HepG2 (cell line): Measurements from ENCODE around the gene ORMDL3. TPM values are rescaled to one million over a fixed set of nuclear protein-coding genes. Genes with fewer than 3 reads are reported as not detected.

Experiments used
- ATAC-seq: fragments of 200-7000 bp; cut with Tn5 transposase; 3 replicates; pipeline ENCODE4 v1.9.1; 2020; ENCODE audit warnings: mild to moderate bottlenecking, moderate library complexity
- BruUV-seq: library from RNA; stranded (reverse); fragments of 400-500 nt; replicated peaks from 2 replicates; lab custom pipeline; 2021; lab: Mats Ljungman, UMichigan
- CTCF ChIA-PET: fragments of 300-600 bp; formaldehyde crosslinking; extraction: SDS; loops from one replicate; lab custom pipeline; 2021; ENCODE audit warnings: low total read pairs, inconsistent platforms, low intra/inter-chr PET ratio; lab: Yijun Ruan, JAX
- POLR2A ChIA-PET: fragments of 350-600 bp; sonication (Branson Sonifier 250); formaldehyde crosslinking; loops from one replicate; lab custom pipeline; 2020; ENCODE audit warnings: antibody characterized with exemption, inconsistent platforms; lab: Yijun Ruan, JAX
- DNase-seq: peaks from one replicate; pipeline ENCODE4 v3.0.0-alpha.2; 2015; ENCODE audit warnings: low spot score
- FAIRE-seq: peaks from 3 replicates; lab custom pipeline; 2011; peaks lifted over from hg19 to GRCh38; lab: Jason Lieb, UNC
- H2AFZ ChIP-seq: one replicate; pipeline ENCODE4 v1.6.1; 2011; ENCODE audit warnings: low read length, inconsistent platforms
- H3K27ac ChIP-seq: fragments of 300-600 bp; 3 replicates; pipeline ENCODE4 v1.8.0; 2011; ENCODE audit warnings: mixed run types, mild to moderate bottlenecking, mixed read lengths, low read length, inconsistent platforms; ENCODE audit not compliant: insufficient read depth; ENCODE audit errors: extremely low read length
- H3K27me3 ChIP-seq, 2 experiments: fragments of 200-600 bp in 1 of 2; 2 replicates in 1 of 2; 3 replicates in 1 of 2; pipeline versions ENCODE4 v1.6.0 to v1.8.0; 2011; ENCODE audit warnings: low read length in 2 of 2, mild to moderate bottlenecking in 2 of 2, moderate library complexity in 2 of 2, inconsistent platforms in 1 of 2; ENCODE audit not compliant: insufficient read depth in 2 of 2, control insufficient read depth in 1 of 2
- H3K36me3 ChIP-seq, 2 experiments: fragments of 200-600 bp in 1 of 2; replicated peaks in 1 of 2; 2 replicates in 1 of 2; 3 replicates in 1 of 2; pipeline versions ENCODE4 v1.5.1 to v1.8.0; 2011; ENCODE audit warnings: low read length in 2 of 2, inconsistent platforms in 1 of 2; ENCODE audit not compliant: insufficient read depth in 2 of 2, control insufficient read depth in 1 of 2
- H3K4me1 ChIP-seq: 2 replicates; pipeline ENCODE4 v1.5.1; 2012; ENCODE audit warnings: low read length, inconsistent platforms; ENCODE audit not compliant: insufficient read depth
- H3K4me2 ChIP-seq: 2 replicates; pipeline ENCODE4 v1.6.0; 2011; ENCODE audit warnings: low read depth, low read length, inconsistent platforms
- H3K4me3 ChIP-seq, 3 experiments: fragments of 200-600 bp in 1 of 3; sonication (generic), shearing (Covaris generic) in 1 of 3; replicated peaks in 1 of 3; 2 replicates each; pipeline ENCODE4 v1.5.1; 2011 to 2016; ENCODE audit warnings: low read length in 3 of 3, inconsistent platforms in 2 of 3, low read depth in 2 of 3, mild to moderate bottlenecking in 2 of 3, control low read depth in 1 of 3, mixed read lengths in 1 of 3; ENCODE audit not compliant: insufficient read depth in 1 of 3
- H3K79me2 ChIP-seq: one replicate; pipeline ENCODE4 v1.6.1; 2011; ENCODE audit warnings: low read length, inconsistent platforms; ENCODE audit not compliant: insufficient read depth
- H3K9ac ChIP-seq: 2 replicates; pipeline ENCODE4 v1.6.0; 2011; ENCODE audit warnings: mild to moderate bottlenecking, low read depth, low read length, inconsistent platforms; ENCODE audit not compliant: insufficient read depth
- H3K9me3 ChIP-seq: 2 replicates; pipeline ENCODE4 v1.5.1; 2012; ENCODE audit warnings: mild to moderate bottlenecking, low read length
- H4K20me1 ChIP-seq: 2 replicates; pipeline ENCODE4 v1.6.0; 2011; ENCODE audit warnings: inconsistent platforms, mild to moderate bottlenecking, low read length, moderate library complexity; ENCODE audit not compliant: insufficient read depth
- ATF3 ChIP-seq: sonication (generic); formaldehyde crosslinking; IDR thresholded peaks from 2 replicates; pipeline ENCODE4 v1.4.0; 2020; ENCODE audit warnings: missing genetic modification reagents
- DMAP1 ChIP-seq: IDR thresholded peaks from 2 replicates; pipeline ENCODE4 v1.6.1; 2016
- KLF16 ChIP-seq, 2 experiments: sonication (generic) in 1 of 2; formaldehyde crosslinking in 1 of 2; IDR thresholded peaks; 2 replicates each; pipeline versions ENCODE4 v1.6.1 to v1.8.0; 2016 to 2023; ENCODE audit warnings: missing genetic modification reagents in 2 of 2, missing compliant biosample characterization in 1 of 2
- NKX3-1 ChIP-seq: sonication (generic); formaldehyde crosslinking; IDR thresholded peaks from 2 replicates; pipeline ENCODE4 v1.5.0; 2020; ENCODE audit warnings: missing genetic modification reagents
- PAXIP1 ChIP-seq: sonication (generic); formaldehyde crosslinking; conservative IDR thresholded peaks from 2 replicates; pipeline ENCODE4 v1.4.0; 2020; ENCODE audit warnings: mild to moderate bottlenecking, missing genetic modification reagents, moderate library complexity
- TBX3 ChIP-seq: fragments of 450-650 bp; IDR thresholded peaks from 2 replicates; pipeline ENCODE4 v1.6.1; 2017; ENCODE audit warnings: antibody characterized with exemption, mild to moderate bottlenecking, inconsistent platforms, borderline replicate concordance
- TFE3 ChIP-seq: IDR thresholded peaks from 2 replicates; pipeline ENCODE4 v1.6.1; 2016
- THAP7 ChIP-seq: sonication (generic); formaldehyde crosslinking; IDR thresholded peaks from 2 replicates; pipeline ENCODE4 v1.8.1; 2023; ENCODE audit warnings: mild to moderate bottlenecking, missing genetic modification reagents
- TOE1 ChIP-seq: sonication (generic); formaldehyde crosslinking; IDR thresholded peaks from 2 replicates; pipeline ENCODE4 v1.4.0; 2020; ENCODE audit warnings: mild to moderate bottlenecking, missing genetic modification reagents
- YEATS2 ChIP-seq: sonication (generic); formaldehyde crosslinking; IDR thresholded peaks from 2 replicates; pipeline ENCODE4 v1.4.0; 2020; ENCODE audit warnings: missing genetic modification reagents, borderline replicate concordance
- ZC3H4 ChIP-seq: sonication (generic); formaldehyde crosslinking; IDR thresholded peaks from 2 replicates; pipeline ENCODE4 v1.4.0; 2020; ENCODE audit warnings: missing genetic modification reagents, borderline replicate concordance
- ZKSCAN8 ChIP-seq: IDR thresholded peaks from 2 replicates; pipeline ENCODE4 v1.6.1; 2016; ENCODE audit warnings: borderline replicate concordance, missing genetic modification reagents, missing compliant biosample characterization
- ZNF224 ChIP-seq: sonication (generic); formaldehyde crosslinking; IDR thresholded peaks from 2 replicates; pipeline ENCODE4 v1.5.0; 2020; ENCODE audit warnings: mild to moderate bottlenecking, missing genetic modification reagents
- WGBS: methylation state at CpG from one replicate; pipeline ENCODE4 v1.1.6; 2017; ENCODE audit warnings: low lambda C conversion rate; 5-methylcytosine and 5-hydroxymethylcytosine counted together
- in situ Hi-C: cut with HindIII; loops from 2 replicates; pipeline ENCODE4 v1.10.0; 2017; ENCODE audit warnings: low pct_unique_long_range_greater_than_20kb; ENCODE audit not compliant: extremely low pct_ligation_motif_present
- intact Hi-C: fragments of 100-400 bp; cut with micrococcal nuclease; formaldehyde crosslinking; loops from one replicate; pipeline ENCODE4 v1.10.0; 2022; ENCODE audit not compliant: unreplicated experiment
- polyA plus RNA-seq, 8 experiments: library from polyadenylated mRNA; depleted of rRNA in 3 of 8; stranded (reverse) in 7 of 8; unstranded in 1 of 8; fragments of >200 nt; fragmentation: Illumina TruSeq in 4 of 8; extraction: Trizol in 4 of 8; gene quantifications; 2 replicates each; pipeline versions ENCODE4 v1.2.1 to v1.2.3, GENCODE V29; 2011 to 2016; ENCODE audit warnings: low read depth in 4 of 8, missing spikeins in 1 of 8, mixed read lengths in 1 of 8; ENCODE audit not compliant: insufficient read depth in 1 of 8
- total RNA-seq, 5 experiments: library from RNA; depleted of rRNA; stranded (reverse); fragments of >200 nt; fragmentation: Illumina TruSeq; extraction: Trizol; gene quantifications; 2 replicates each; pipeline ENCODE4 v1.2.3, GENCODE V29; 2016; ENCODE audit warnings: low read depth in 1 of 5

The ORMDL3 gene
- total and polyA plus RNA-seq, 2 of the 13 experiments (the other 11 are each of a cell fraction or from before 2014, with no cell fraction given), result 181 to 384 TPM

GRCh38 chr17:39971076-39971603, 43.7 kb upstream of the ORMDL3 start:
- POLR2A ChIA-PET, result interaction anchor here (1.0 kb wide), 1 partner anchor 9 kb away, joined by 3 read pairs; the partner anchor contains the start of gene PSMD3

GRCh38 chr17:39970157-39970692, 42.8 kb upstream of the ORMDL3 start:
- FAIRE-seq (no peak), ATAC-seq (no peak), DNase-seq (no peak)
- POLR2A ChIA-PET, result interaction anchor here (1.0 kb wide), 1 partner anchor 10 kb away, joined by 3 read pairs; the partner anchor contains the start of gene PSMD3
- no peaks in the 10 kb centered on the region for H3K79me2 ChIP-seq
- WGBS, result 17% methylated on average over 7 of the region's 7 CpGs
- no peaks in the 10 kb centered on the region for H3K36me3 ChIP-seq
- no peak overlapping the region for H3K9ac ChIP-seq
- in situ Hi-C loops (loop anchor here (5.0 kb wide), 1 partner anchor 48 kb away; no protein-coding TSS in a partner anchor), intact Hi-C loops (no loop called here)
- H4K20me1 ChIP-seq, result no peaks in the 10 kb centered on the region
- CTCF ChIA-PET, result no interaction called here
- BruUV-seq, result no TSS peak
- no peaks in the 10 kb centered on the region for H3K9me3 ChIP-seq
- H3K27me3 ChIP-seq, result peaks cover 6 to 69% of the 10 kb centered on the region in 2 experiments; a peak in 3 of 5 replicates
- H3K4me3 ChIP-seq, result no peak overlapping the region
- no peaks in the 10 kb centered on the region for H3K4me1 ChIP-seq
- H3K4me2 ChIP-seq, result no peak overlapping the region
- H2AFZ ChIP-seq, result no peak overlapping the region
- H3K27ac ChIP-seq, result no peak overlapping the region
- no peak for TF ChIP-seq TFE3 (CRISPR knock-in tag)
- no peak for TF ChIP-seq ATF3 (CRISPR knock-in tag)
- TF ChIP-seq ZNF224 (CRISPR knock-in tag), result no peak
- no peak for TF ChIP-seq DMAP1
- no peak for TF ChIP-seq THAP7 (CRISPR knock-in tag)
- TF ChIP-seq ZKSCAN8 (CRISPR knock-in tag), result no peak
- no peak for TF ChIP-seq NKX3-1 (CRISPR knock-in tag)
- TF ChIP-seq PAXIP1 (CRISPR knock-in tag), result no peak
- TF ChIP-seq YEATS2 (CRISPR knock-in tag), result no peak
- TF ChIP-seq TBX3, result no peak

More at GRCh38 chr17:39971076-39971603, 43.7 kb upstream of the ORMDL3 start:
- in situ Hi-C loops, result loop anchor here (5.0 kb wide), 1 partner anchor 49 kb away; no protein-coding TSS in a partner anchor
- TF ChIP-seq ZC3H4, result no peak
- TF ChIP-seq KLF16 (CRISPR knock-in tag; IDR thresholded peaks at IDR 0.05), result no peak
- TF ChIP-seq TOE1, result no peak
- TF ChIP-seq, all 625 proteins: peak for 0
- no peak overlapping the region for H3K27ac ChIP-seq
- no peak overlapping the region for H3K4me3 ChIP-seq
- H2AFZ ChIP-seq, result no peak overlapping the region
- WGBS, result 52% methylated on average over 4 of the region's 4 CpGs
- no TSS peak for BruUV-seq
- no peaks in the 10 kb centered on the region for H4K20me1 ChIP-seq
- H3K27me3 ChIP-seq, result peaks cover 6 to 63% of the 10 kb centered on the region in 2 experiments; a peak in 3 of 5 replicates
- DNase-seq (no peak), FAIRE-seq (no peak), ATAC-seq (no peak)
- CTCF ChIA-PET, result no interaction called here
- no peaks in the 10 kb centered on the region for H3K9me3 ChIP-seq
- no peaks in the 10 kb centered on the region for H3K36me3 ChIP-seq
- intact Hi-C loops, result no loop called here
- no peaks in the 10 kb centered on the region for H3K4me1 ChIP-seq
- no peak overlapping the region for H3K9ac ChIP-seq
- no peaks in the 10 kb centered on the region for H3K79me2 ChIP-seq
- H3K4me2 ChIP-seq, result no peak overlapping the region
